Activated CD4-positive, alpha-beta T cell treated with anti-CD3 and anti-CD28 coated beads for 36 hours (primary cell): ENCODE measurements around the gene KIF22. TPM values are rescaled to one million over a fixed set of nuclear protein-coding genes. Genes with fewer than 3 reads are reported as not detected.

Experiments
- ATAC-seq: fragments of 200-7000 bp; cut with Tn5 transposase; one replicate; pipeline ENCODE4 v1.10.0; 2021; ENCODE audit warnings: mild to moderate bottlenecking, moderate library complexity
- CTCF ChIA-PET: fragments of 350-600 bp; sonication (Branson Sonifier 250); formaldehyde crosslinking; loops from one replicate; lab custom pipeline; 2021; ENCODE audit warnings: antibody characterized with exemption; lab: Charles Lee
- POLR2A ChIA-PET: fragments of 350-600 bp; sonication (Branson Sonifier 250); formaldehyde crosslinking; loops from one replicate; lab custom pipeline; 2021; ENCODE audit warnings: antibody characterized with exemption, inconsistent platforms; lab: Charles Lee
- DNase-seq: peaks from one replicate; pipeline ENCODE4 v3.0.0-alpha.2; 2020
- H3K27ac Mint-ChIP-seq: one replicate; pipeline ENCODE4 v1.8.0; 2021; ENCODE audit warnings: mixed read lengths
- H3K27me3 Mint-ChIP-seq: one replicate; pipeline ENCODE4 v1.8.0; 2021; ENCODE audit warnings: mixed read lengths
- H3K36me3 Mint-ChIP-seq: one replicate; pipeline ENCODE4 v1.8.0; 2021; ENCODE audit warnings: low read depth, mixed read lengths
- H3K4me1 Mint-ChIP-seq: one replicate; pipeline ENCODE4 v1.8.0; 2021; ENCODE audit warnings: mixed read lengths
- H3K4me3 Mint-ChIP-seq: one replicate; pipeline ENCODE4 v1.8.0; 2021; ENCODE audit warnings: mild to moderate bottlenecking, moderate library complexity, mixed read lengths
- H3K9me3 Mint-ChIP-seq: one replicate; pipeline ENCODE4 v1.8.0; 2021; ENCODE audit warnings: low read depth, mixed read lengths
- intact Hi-C, 2 experiments: fragments of 100-400 bp; cut with DNase I in 1 of 2; cut with micrococcal nuclease in 1 of 2; formaldehyde crosslinking; loops; one replicate each; pipeline versions ENCODE4 v1.14.2 to v1.15.1; 2022 to 2024; cut with DNase I, micrococcal nuclease
- total RNA-seq, 2 experiments: library from RNA; stranded (reverse); gene quantifications; one replicate each; pipeline ENCODE4 v1.2.3, GENCODE V29; 2021

Gene KIF22
- total RNA-seq, 2 experiments from 2014 or later = 153 to 168 TPM

GRCh38 chr16:29837841-29838240 lies 47.3 kb downstream of the KIF22 start:
- Mint-ChIP-seq H3K36me3 (peaks cover 47% of the 10 kb centered on the region), H3K4me1 (peaks cover 8% of the 10 kb centered on the region), H3K9me3 (no peaks in the 10 kb centered on the region), H3K4me3 (no peak overlapping the region), H3K27me3 (no peaks in the 10 kb centered on the region), H3K27ac (no peak overlapping the region)
- DNase-seq (no peak), ATAC-seq (no peak)
- intact Hi-C loops = no loop called here
- ChIA-PET CTCF (interaction anchor here (0.7 to 2.1 kb wide), 2 partner anchors 11 to 86 kb away, joined by 3 to 12 read pairs; no protein-coding TSS in a partner anchor), POLR2A (no interaction called here)

GRCh38 chr16:29839822-29840221 lies 49.3 kb downstream of the KIF22 start:
- Mint-ChIP-seq H3K4me3 (no peak overlapping the region), H3K36me3 (peaks cover 33% of the 10 kb centered on the region), H3K4me1 (no peaks in the 10 kb centered on the region), H3K27me3 (no peaks in the 10 kb centered on the region), H3K9me3 (no peaks in the 10 kb centered on the region), H3K27ac (no peak overlapping the region)
- intact Hi-C loops = no loop called here
- DNase-seq (no peak), ATAC-seq (no peak)
- POLR2A ChIA-PET = interaction anchor here (0.6 kb wide), 1 partner anchor 120 kb away, joined by 9 read pairs; no protein-coding TSS in a partner anchor
- CTCF ChIA-PET = no interaction called here

GRCh38 chr16:29840240-29840639 lies 49.7 kb downstream of the KIF22 start:
- no peaks in the 10 kb centered on the region for H3K9me3 Mint-ChIP-seq
- ATAC-seq (no peak), DNase-seq (no peak)
- no peaks in the 10 kb centered on the region for H3K27me3 Mint-ChIP-seq
- POLR2A ChIA-PET = no interaction called here
- no peak overlapping the region for H3K4me3 Mint-ChIP-seq
- intact Hi-C loops = no loop called here
- H3K4me1 Mint-ChIP-seq = no peaks in the 10 kb centered on the region
- peaks cover 35% of the 10 kb centered on the region for H3K36me3 Mint-ChIP-seq
- H3K27ac Mint-ChIP-seq = no peak overlapping the region
- CTCF ChIA-PET = interaction anchor here (1.0 kb wide), 1 partner anchor 23 kb away, joined by 3 read pairs; no protein-coding TSS in a partner anchor

GRCh38 chr16:29841631-29842030 lies 51.1 kb downstream of the KIF22 start:
- Mint-ChIP-seq H3K4me1 (no peaks in the 10 kb centered on the region), H3K27me3 (no peaks in the 10 kb centered on the region), H3K9me3 (no peaks in the 10 kb centered on the region), H3K27ac (no peak overlapping the region), H3K4me3 (no peak overlapping the region), H3K36me3 (peaks cover 34% of the 10 kb centered on the region)
- DNase-seq (no peak), ATAC-seq (no peak)
- CTCF ChIA-PET = no interaction called here
- POLR2A ChIA-PET = no interaction called here
- intact Hi-C loops = no loop called here

- Mint-ChIP-seq H3K27me3 (no peaks in the 10 kb centered on the region), H3K36me3 (peaks cover 31% of the 10 kb centered on the region), H3K27ac (no peak overlapping the region), H3K4me3 (no peak overlapping the region), H3K4me1 (peaks cover 2% of the 10 kb centered on the region), H3K9me3 (no peaks in the 10 kb centered on the region)
- DNase-seq = no peak
- ChIA-PET CTCF (interaction anchor here (0.6 to 1.2 kb wide), 6 partner anchors 10 to 142 kb away, joined by 3 to 7 read pairs (median 3); no protein-coding TSS in a partner anchor), POLR2A (no interaction called here)
- intact Hi-C loops = no loop called here
- peak; percentile 64 for ATAC-seq
Observed at GRCh38 chr16:29842732-29843346, 52.3 kb downstream of the KIF22 start.

GRCh38 chr16:29843931-29844330 lies 53.4 kb downstream of the KIF22 start:
- peaks cover 31% of the 10 kb centered on the region for H3K36me3 Mint-ChIP-seq
- peaks cover 7% of the 10 kb centered on the region for H3K4me1 Mint-ChIP-seq
- ChIA-PET POLR2A (no interaction called here), CTCF (no interaction called here)
- intact Hi-C loops = no loop called here
- ATAC-seq (no peak), DNase-seq (no peak)
- no peaks in the 10 kb centered on the region for H3K9me3 Mint-ChIP-seq
- no peak overlapping the region for H3K27ac Mint-ChIP-seq
- H3K27me3 Mint-ChIP-seq = no peaks in the 10 kb centered on the region
- no peak overlapping the region for H3K4me3 Mint-ChIP-seq

GRCh38 chr16:29844575-29845331 lies 54.2 kb downstream of the KIF22 start:
- no peak for ATAC-seq
- Mint-ChIP-seq H3K27ac (peak overlapping the region; percentile 33), H3K36me3 (peaks cover 30% of the 10 kb centered on the region), H3K4me3 (no peak overlapping the region), H3K4me1 (peaks cover 7% of the 10 kb centered on the region), H3K27me3 (no peaks in the 10 kb centered on the region), H3K9me3 (no peaks in the 10 kb centered on the region)
- ChIA-PET POLR2A (no interaction called here), CTCF (interaction anchor here (0.7 to 1.4 kb wide), 3 partner anchors 10 to 24 kb away, joined by 4 read pairs; partner anchors contain the start of gene MVP)
- intact Hi-C loops = loop anchor here in 1 of 2 experiments (5.0 kb wide), 2 partner anchors 53 to 98 kb away; partner anchors contain the start of gene SEZ6L2
- no peak for DNase-seq

- no peaks in the 10 kb centered on the region for H3K27me3 Mint-ChIP-seq
- no peak overlapping the region for H3K27ac Mint-ChIP-seq
- no peak overlapping the region for H3K4me3 Mint-ChIP-seq
- DNase-seq (no peak), ATAC-seq (no peak)
- peaks cover 21% of the 10 kb centered on the region for H3K36me3 Mint-ChIP-seq
- ChIA-PET CTCF (interaction anchor here (0.7 to 4.3 kb wide), 6 partner anchors 9 to 38 kb away, joined by 3 to 53 read pairs (median 4); partner anchors contain the start of genes MAZ and MVP), POLR2A (no interaction called here)
- peaks cover 7% of the 10 kb centered on the region for H3K4me1 Mint-ChIP-seq
- intact Hi-C loops = loop anchor here in 1 of 2 experiments (5.0 kb wide), 2 partner anchors 52 to 97 kb away; partner anchors contain the start of gene SEZ6L2
- no peaks in the 10 kb centered on the region for H3K9me3 Mint-ChIP-seq
Observed at GRCh38 chr16:29845656-29846055, 55.1 kb downstream of the KIF22 start.

- intact Hi-C loops = loop anchor here (1.0 to 5.0 kb wide), 8 partner anchors 32 to 156 kb away; partner anchors contain the start of genes KIF22 (in 1 of the 2), PAGR1 (in 1 of the 2) and SEZ6L2 (in 1 of the 2)
- POLR2A ChIA-PET = interaction anchor here (0.5 to 1.2 kb wide), 8 partner anchors 12 to 148 kb away, joined by 3 to 6 read pairs (median 4); partner anchors contain the start of genes CDIPT and PAGR1
- peaks cover 16% of the 10 kb centered on the region for H3K36me3 Mint-ChIP-seq
- no peak overlapping the region for H3K27ac Mint-ChIP-seq
- H3K9me3 Mint-ChIP-seq = no peaks in the 10 kb centered on the region
- peak; percentile 97 for ATAC-seq
- peaks cover 7% of the 10 kb centered on the region for H3K4me1 Mint-ChIP-seq
- no peak overlapping the region for H3K4me3 Mint-ChIP-seq
- H3K27me3 Mint-ChIP-seq = no peaks in the 10 kb centered on the region
- peak; percentile 93 for DNase-seq
- CTCF ChIA-PET = interaction anchor here (0.6 to 4.3 kb wide), 47 partner anchors 9 to 1018 kb away, joined by 3 to 53 read pairs (median 5); partner anchors contain the start of genes ASPHD1, CDIPT, KCTD13 and MAZ
Observed at GRCh38 chr16:29848420-29849297, 58.1 kb downstream of the KIF22 start.

- H3K4me1 Mint-ChIP-seq = peaks cover 7% of the 10 kb centered on the region
- DNase-seq = no peak
- intact Hi-C loops = loop anchor here (2.0 to 5.0 kb wide), 4 partner anchors 48 to 157 kb away; partner anchors contain the start of gene SEZ6L2 (in 1 of the 2)
- peaks cover 14% of the 10 kb centered on the region for H3K36me3 Mint-ChIP-seq
- ChIA-PET CTCF (interaction anchor here (0.6 to 4.3 kb wide), 16 partner anchors 14 to 183 kb away, joined by 3 to 53 read pairs (median 6); partner anchors contain the start of genes CDIPT, MAZ, MVP and PAGR1), POLR2A (no interaction called here)
- H3K27me3 Mint-ChIP-seq = no peaks in the 10 kb centered on the region
- no peaks in the 10 kb centered on the region for H3K9me3 Mint-ChIP-seq
- no peak overlapping the region for H3K4me3 Mint-ChIP-seq
- ATAC-seq = no peak
- H3K27ac Mint-ChIP-seq = no peak overlapping the region
Observed at GRCh38 chr16:29849505-29849904, 59.0 kb downstream of the KIF22 start.
